ENCODE measurements around the gene PGA3. TPM values are rescaled to one million over a fixed set of nuclear protein-coding genes. Genes with fewer than 3 reads are reported as not detected.
"Not testable (repeated sequence)": the region's sequence is repeated elsewhere in the genome, so short reads cannot be mapped to it uniquely, and the experiment has no call there.

The PGA3 gene
- total RNA-seq, 3 donors from 2014 or later: 3.7 to 11.3 TPM; not detected in 1

DNA sequence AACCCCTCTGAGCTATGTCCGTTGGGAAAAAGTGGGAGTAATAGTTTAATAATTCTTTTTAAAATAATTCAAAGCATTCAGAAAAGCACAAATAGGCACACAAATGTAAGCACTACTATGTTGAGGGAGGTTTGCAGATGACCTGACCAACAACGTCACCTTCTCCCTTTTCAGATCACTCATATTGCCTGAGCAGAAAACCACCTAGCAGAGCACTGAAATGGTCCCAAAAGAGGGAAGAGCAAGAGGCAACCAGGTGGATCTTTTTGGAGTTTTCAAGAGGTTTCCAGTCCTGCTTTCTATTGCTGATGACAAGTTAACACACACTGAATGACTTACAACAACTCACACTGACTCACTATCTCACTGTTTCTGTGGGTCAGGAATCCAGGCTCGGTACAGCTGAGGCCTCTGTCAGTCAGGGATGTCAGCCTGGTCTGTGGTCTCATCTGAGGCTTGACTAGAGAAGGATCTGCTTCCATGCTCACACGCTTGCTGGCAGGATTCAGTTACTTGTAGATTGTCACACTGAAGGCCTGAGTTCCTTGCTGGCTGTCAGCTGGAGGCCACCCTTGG, 4.3 kb upstream of the PGA3 start:
- intact Hi-C loops (cut with DNase I; ENCODE audit: low total_unique reads): no loop called here

DNA sequence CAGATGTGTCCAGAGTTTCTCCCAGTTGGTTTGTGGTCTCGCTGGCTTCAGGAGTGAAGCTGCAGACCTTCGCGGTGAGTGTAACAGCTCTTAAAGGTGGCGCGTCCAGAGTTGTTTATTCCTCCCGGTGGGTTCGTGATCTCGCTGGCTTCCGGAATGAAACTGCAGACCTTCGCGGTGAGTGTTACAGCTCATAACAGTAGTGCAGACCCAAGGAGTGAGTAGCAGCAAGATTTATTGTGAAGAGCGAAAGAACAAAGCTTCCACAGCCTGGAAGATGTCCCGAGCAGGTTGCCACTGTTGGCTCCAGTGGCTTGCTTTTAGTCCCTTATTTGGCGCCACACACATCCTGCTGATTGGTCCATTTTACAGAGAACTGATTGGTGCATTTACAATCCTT, 1.8 kb upstream of the PGA3 start:
- intact Hi-C loops (cut with DNase I; ENCODE audit: low total_unique reads): no loop called here

More for the DNA sequence above, 4.3 kb upstream of the PGA3 start:
- no peak overlapping the region for H3K4me3 ChIP-seq
- TF ChIP-seq, protein P1, sequence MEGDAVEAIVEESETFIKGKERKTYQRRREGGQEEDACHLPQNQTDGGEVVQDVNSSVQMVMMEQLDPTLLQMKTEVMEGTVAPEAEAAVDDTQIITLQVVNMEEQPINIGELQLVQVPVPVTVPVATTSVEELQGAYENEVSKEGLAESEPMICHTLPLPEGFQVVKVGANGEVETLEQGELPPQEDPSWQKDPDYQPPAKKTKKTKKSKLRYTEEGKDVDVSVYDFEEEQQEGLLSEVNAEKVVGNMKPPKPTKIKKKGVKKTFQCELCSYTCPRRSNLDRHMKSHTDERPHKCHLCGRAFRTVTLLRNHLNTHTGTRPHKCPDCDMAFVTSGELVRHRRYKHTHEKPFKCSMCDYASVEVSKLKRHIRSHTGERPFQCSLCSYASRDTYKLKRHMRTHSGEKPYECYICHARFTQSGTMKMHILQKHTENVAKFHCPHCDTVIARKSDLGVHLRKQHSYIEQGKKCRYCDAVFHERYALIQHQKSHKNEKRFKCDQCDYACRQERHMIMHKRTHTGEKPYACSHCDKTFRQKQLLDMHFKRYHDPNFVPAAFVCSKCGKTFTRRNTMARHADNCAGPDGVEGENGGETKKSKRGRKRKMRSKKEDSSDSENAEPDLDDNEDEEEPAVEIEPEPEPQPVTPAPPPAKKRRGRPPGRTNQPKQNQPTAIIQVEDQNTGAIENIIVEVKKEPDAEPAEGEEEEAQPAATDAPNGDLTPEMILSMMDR (IDR thresholded peaks at IDR 0.05): no peak
- no peak for TF ChIP-seq POLR2AphosphoS5 (IDR thresholded peaks at IDR 0.05)
- no peak for TF ChIP-seq POLR2A (IDR thresholded peaks at IDR 0.05)
- no peaks in the 10 kb centered on the region for H3K27me3 ChIP-seq
- H3K27ac ChIP-seq: no peak overlapping the region
- no peaks in the 10 kb centered on the region for H3K36me3 ChIP-seq
- DNase-seq (ENCODE audit: low spot score in 2 of 2): no peak
- H3K9me3 ChIP-seq: peaks cover 0 to 9% of the 10 kb centered on the region in 2 donors
- no peaks in the 10 kb centered on the region for H3K4me1 ChIP-seq

DNA sequence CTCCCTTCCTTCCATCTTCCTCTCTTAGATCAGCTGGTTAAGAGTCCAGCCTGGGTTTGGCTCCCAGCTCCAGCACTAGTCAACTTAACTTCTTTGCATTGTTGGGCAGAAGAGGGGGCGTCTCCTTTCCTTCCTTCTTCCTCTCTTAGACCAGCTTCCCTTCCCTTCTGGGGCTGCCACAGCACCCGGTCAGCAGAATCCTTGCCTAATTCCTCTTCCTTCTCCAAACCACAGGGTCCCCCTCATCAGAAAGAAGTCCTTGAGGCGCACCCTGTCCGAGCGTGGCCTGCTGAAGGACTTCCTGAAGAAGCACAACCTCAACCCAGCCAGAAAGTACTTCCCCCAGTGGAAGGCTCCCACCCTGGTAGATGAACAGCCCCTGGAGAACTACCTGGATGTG, 558 bp downstream of the PGA3 start:
- DNase-seq (ENCODE audit: low spot score in 2 of 2); H3K4me1 ChIP-seq; H3K36me3 ChIP-seq; intact Hi-C loops (cut with DNase I; ENCODE audit: low total_unique reads); H3K27ac ChIP-seq; H3K9me3 ChIP-seq; H3K27me3 ChIP-seq; H3K4me3 ChIP-seq: not testable (repeated sequence)

More for the DNA sequence above, 1.8 kb upstream of the PGA3 start:
- no peak for DNase-seq (ENCODE audit: low spot score in 2 of 2)
- TF ChIP-seq, protein P1 (IDR thresholded peaks at IDR 0.05): no peak
- TF ChIP-seq POLR2A (IDR thresholded peaks at IDR 0.05) (no peak), POLR2AphosphoS5 (IDR thresholded peaks at IDR 0.05) (no peak)
- H3K4me3 ChIP-seq: no peak overlapping the region
- no peaks in the 10 kb centered on the region for H3K4me1 ChIP-seq
- H3K36me3 ChIP-seq: no peaks in the 10 kb centered on the region
- H3K9me3 ChIP-seq: peaks cover 0 to 9% of the 10 kb centered on the region in 2 donors
- no peak overlapping the region for H3K27ac ChIP-seq
- H3K27me3 ChIP-seq: no peaks in the 10 kb centered on the region

DNA sequence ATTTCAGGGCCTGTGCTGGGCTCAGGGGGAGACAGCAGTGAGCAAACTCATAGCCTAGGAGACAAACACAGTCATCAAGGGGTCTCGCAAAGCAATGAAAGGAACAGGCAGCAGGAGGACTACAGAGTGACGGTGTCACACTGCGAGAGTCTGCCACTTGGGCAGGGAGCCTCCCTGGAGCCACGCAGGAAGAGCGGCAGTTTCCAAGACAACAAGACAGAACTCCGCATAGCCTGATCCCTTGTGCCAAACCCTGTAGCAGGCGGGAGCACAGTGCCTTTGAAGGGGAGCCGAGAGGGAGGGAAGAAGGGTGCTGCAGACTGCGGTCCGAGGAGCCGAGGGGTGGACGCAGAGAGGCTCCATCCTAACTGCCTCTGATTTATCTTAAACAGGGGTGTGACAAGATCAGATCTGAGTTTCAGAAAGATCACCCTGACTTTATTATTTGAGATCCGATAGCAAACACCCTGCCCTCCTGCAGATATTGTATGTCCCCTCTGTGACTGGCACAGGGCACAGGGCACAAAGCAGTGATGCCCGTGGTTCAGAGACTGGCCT, 1.3 kb downstream of the PGA3 start:
- H3K27ac ChIP-seq; H3K4me1 ChIP-seq; DNase-seq (ENCODE audit: low spot score in 2 of 2); H3K36me3 ChIP-seq; H3K9me3 ChIP-seq; intact Hi-C loops (cut with DNase I; ENCODE audit: low total_unique reads); H3K4me3 ChIP-seq; H3K27me3 ChIP-seq: not testable (repeated sequence)

DNA sequence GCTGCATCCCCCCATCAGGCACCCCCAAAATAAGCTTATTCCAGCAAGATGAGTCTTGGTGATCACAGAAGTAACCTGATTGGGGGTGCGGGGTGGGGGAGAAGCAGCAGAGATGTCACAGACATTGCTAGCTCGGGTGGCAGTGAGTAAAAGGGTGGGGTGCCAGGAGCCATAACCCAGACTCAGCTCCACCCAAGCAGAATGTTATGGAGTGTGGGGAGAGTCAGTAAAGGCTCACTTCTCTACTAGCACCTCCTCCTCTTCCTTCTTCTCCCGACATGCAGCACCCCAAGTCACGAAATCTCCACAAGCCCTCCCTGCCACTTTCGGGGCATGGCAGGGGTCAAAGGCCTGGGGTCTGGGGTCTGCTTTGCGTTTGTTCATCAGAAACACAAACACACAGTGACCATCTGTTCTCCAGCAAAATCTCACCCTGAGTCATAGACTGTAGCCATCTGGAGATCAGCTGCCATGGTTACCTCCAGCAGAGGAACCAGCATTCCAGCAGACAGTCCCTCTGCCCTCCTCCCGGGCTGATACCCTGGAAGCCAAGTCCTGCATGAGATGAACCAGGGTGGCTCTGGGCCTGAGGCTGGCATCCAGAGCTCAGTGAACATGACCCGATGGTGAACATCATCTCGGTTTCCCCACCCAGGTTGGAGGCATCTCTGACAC, 4.5 kb downstream of the PGA3 start:
- intact Hi-C loops (cut with DNase I; ENCODE audit: low total_unique reads); DNase-seq (ENCODE audit: low spot score in 2 of 2); H3K27me3 ChIP-seq; H3K4me3 ChIP-seq; H3K27ac ChIP-seq; H3K36me3 ChIP-seq; H3K9me3 ChIP-seq; H3K4me1 ChIP-seq: not testable (repeated sequence)

DNA sequence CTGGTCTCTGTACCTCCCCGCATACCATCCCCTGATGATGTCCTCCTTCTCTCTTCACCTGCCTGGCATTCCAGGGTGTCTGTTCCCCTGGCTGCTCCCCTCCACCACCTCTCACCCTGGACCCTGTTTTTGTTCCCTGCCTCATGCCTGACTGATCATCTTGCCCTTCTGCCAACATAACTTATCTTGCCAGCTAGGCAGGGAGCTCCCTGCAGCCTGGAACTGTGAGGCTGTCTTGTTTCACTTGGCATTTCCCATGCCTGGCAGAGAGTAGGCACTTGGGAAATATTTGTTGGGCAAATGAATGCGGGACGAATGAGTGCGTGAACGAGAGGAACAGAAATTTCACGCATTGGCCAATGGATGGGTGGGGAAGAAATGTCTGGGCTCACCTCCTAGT, 7.3 kb downstream of the PGA3 start:
- DNase-seq (ENCODE audit: low spot score in 2 of 2); H3K9me3 ChIP-seq; H3K27ac ChIP-seq; H3K27me3 ChIP-seq; H3K36me3 ChIP-seq; intact Hi-C loops (cut with DNase I; ENCODE audit: low total_unique reads); H3K4me1 ChIP-seq; H3K4me3 ChIP-seq: not testable (repeated sequence)

DNA sequence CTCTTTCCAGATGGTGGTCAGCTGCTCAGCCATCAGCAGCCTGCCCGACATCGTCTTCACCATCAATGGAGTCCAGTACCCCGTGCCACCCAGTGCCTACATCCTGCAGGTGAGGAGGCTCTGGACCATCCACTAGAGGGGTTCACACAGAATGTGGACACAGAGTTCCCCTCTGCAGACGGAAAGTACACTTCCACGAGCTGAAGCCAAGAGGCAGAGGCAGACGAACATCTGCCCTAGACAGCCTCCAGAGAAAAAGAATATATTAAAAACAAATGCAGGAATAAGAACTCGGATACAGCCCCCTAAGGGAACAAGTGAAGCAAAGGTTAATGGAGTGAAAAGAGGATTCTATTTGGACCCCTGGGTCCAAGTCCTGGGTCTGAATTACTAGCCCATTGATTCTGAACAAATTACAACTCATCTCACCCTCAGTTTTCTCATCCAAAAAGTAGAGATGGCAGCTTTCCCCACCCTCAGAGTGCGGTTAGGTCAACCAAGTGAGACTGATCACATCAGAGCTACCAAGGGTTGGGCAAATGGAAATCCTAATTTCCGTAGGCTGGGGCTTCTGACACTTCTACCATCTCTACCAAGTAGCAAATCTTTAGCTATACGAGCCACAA, 8.1 kb downstream of the PGA3 start:
- H3K27ac ChIP-seq; H3K27me3 ChIP-seq; intact Hi-C loops (cut with DNase I; ENCODE audit: low total_unique reads); H3K36me3 ChIP-seq; H3K4me3 ChIP-seq; DNase-seq (ENCODE audit: low spot score in 2 of 2); H3K4me1 ChIP-seq; H3K9me3 ChIP-seq: not testable (repeated sequence)

DNA sequence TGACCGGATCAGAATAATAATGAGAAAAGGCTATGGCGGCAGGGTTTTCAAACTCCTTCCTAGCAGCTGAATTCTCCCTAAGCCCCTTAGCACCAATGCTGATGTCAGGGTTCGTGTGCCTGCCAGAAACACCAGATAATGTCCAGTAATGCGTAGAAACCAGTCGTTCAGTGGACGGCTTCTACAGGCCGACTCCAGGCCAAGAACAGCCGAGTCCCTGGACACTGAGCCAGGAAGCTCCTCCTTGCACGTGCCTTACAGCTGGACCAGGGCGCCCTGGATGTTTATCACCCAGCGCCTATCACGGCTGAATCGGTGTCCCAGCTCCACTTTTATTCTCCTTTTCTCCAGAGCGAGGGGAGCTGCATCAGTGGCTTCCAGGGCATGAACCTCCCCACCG, 8.9 kb downstream of the PGA3 start:
- H3K9me3 ChIP-seq; DNase-seq (ENCODE audit: low spot score in 2 of 2); intact Hi-C loops (cut with DNase I; ENCODE audit: low total_unique reads); H3K4me1 ChIP-seq; H3K36me3 ChIP-seq; H3K4me3 ChIP-seq; H3K27me3 ChIP-seq; H3K27ac ChIP-seq: not testable (repeated sequence)

DNA sequence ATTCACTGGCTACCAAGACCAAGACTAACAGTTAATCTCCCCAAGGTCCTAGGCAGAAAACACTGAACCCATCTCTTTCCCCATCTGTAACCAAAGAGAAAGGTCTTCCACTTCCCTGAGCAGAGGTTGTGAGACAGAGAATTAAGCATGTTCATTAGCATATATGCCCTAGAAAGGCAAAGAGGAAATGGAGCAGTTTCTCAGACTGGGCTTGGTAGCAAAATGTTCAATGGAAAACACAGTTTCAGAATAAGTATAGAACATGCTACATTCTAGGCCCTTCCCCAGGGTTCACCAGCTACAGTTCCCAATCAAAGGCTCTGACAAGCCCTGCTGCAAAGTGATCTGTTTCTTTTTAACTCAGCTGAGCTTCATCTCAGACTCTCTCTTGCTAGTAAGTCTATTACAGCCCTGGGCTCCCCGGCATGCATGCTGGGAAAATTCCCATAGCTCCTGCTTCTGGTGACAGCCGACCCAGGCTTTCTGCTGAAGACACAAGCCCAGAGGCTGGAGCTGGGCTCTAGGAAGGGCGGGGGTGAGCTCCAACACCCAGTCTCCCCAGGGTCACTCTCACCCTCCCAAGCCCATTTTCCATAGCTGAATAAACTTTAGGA, 10.5 kb downstream of the PGA3 start:
- H3K4me3 ChIP-seq; H3K4me1 ChIP-seq; intact Hi-C loops (cut with DNase I; ENCODE audit: low total_unique reads); H3K27ac ChIP-seq; DNase-seq (ENCODE audit: low spot score in 2 of 2); H3K36me3 ChIP-seq; H3K9me3 ChIP-seq; H3K27me3 ChIP-seq: not testable (repeated sequence)

DNA sequence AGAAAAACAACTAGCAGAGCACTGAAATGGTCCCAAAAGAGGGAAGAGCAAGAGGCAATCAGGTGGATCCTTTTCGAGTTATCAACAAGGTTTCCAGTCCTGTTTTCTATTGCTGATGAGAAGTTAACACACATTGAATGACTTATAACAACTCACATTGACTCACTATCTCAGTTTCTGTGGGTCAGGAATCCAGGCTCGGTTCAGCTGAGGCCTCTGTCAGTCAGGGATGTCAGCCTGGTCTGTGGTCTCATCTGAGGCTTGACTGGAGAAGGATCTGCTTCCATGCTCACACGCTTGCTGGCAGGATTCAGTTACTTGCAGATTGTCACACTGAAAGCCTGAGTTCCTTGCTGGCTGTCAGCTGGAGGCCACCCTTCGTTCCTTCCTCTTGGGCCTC, 15.0 kb downstream of the PGA3 start:
- H3K27me3 ChIP-seq; H3K36me3 ChIP-seq; H3K9me3 ChIP-seq; intact Hi-C loops (cut with DNase I; ENCODE audit: low total_unique reads); H3K4me3 ChIP-seq; H3K4me1 ChIP-seq; DNase-seq (ENCODE audit: low spot score in 2 of 2); H3K27ac ChIP-seq: not testable (repeated sequence)

DNA sequence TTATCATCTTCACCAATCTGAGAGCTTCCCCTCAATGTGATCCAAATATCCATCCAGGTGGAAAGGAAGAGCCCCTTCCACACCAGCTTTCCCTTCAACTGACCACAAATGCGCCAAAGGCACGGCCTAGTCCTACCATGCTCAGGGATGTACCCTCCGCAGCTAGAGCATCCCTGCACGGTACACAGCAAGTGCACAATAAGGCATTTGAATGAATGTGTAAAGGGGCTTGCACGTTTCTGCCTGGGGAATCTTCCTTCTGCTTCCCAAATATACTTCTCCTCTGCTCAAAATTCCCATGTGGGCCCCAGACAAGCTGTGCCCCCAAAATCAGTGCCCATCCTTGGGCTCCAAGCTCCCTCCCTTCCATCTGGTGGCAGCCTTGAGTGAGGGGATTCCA, 15.7 kb downstream of the PGA3 start:
- H3K27ac ChIP-seq; H3K36me3 ChIP-seq; H3K9me3 ChIP-seq; H3K4me1 ChIP-seq; H3K27me3 ChIP-seq; H3K4me3 ChIP-seq; intact Hi-C loops (cut with DNase I; ENCODE audit: low total_unique reads); DNase-seq (ENCODE audit: low spot score in 2 of 2): not testable (repeated sequence)
